ENCODE results near the gene ZNF407. TPM values are rescaled to one million over a fixed set of nuclear protein-coding genes. Genes with fewer than 3 reads are reported as not detected.
"Not testable (repeated sequence)": the region's sequence is repeated elsewhere in the genome, so short reads cannot be mapped to it uniquely, and the experiment has no call there.

ZNF407 gene
- total RNA-seq, 1 donor from 2014 or later, result 9.0 TPM

GRCh38 chr18:75100832-75101630, 503.4 kb downstream of the ZNF407 start:
- Mint-ChIP-seq H3K4me3 (no peak overlapping the region), H3K27me3 (ENCODE audit: insufficient read depth, low read depth) (no peaks in the 10 kb centered on the region), H3K4me1 (peaks cover 3% of the 10 kb centered on the region), H3K27ac (no peak overlapping the region), H3K9me3 (peaks cover 11% of the 10 kb centered on the region), H3K36me3 (no peaks in the 10 kb centered on the region)
- Histone ChIP-seq H3K4me3 (no peak overlapping the region), H4K20me1 (ENCODE audit: low read depth) (no peaks in the 10 kb centered on the region), H3K9me3 (ENCODE audit: low read depth) (no peaks in the 10 kb centered on the region), H3K79me2 (ENCODE audit: low read depth) (no peaks in the 10 kb centered on the region), H3F3A (ENCODE audit: low read depth) (no peaks in the 10 kb centered on the region), H3K27me3 (no peaks in the 10 kb centered on the region), H3K9ac (no peak overlapping the region), H3K27ac (no peak overlapping the region), H3K36me3 (no peaks in the 10 kb centered on the region), H2AFZ (replicated peaks) (no peak overlapping the region), H3K4me2 (no peak overlapping the region), H3K4me1 (no peaks in the 10 kb centered on the region)
- TF ChIP-seq EZH2 (IDR thresholded peaks at IDR 0.05), result no peak
- TF ChIP-seq EZH2phosphoT487 (IDR thresholded peaks at IDR 0.05), result no peak
- no peak for TF ChIP-seq CTCF (IDR thresholded peaks at IDR 0.05)
- DNase-seq (ENCODE audit: low spot score), result no peak

GRCh38 chr18:75101916-75102315, 504.2 kb downstream of the ZNF407 start:
- H2AFZ ChIP-seq (replicated peaks), result no peak overlapping the region
- no peaks in the 10 kb centered on the region for H3K9me3 ChIP-seq (ENCODE audit: low read depth)
- no peak overlapping the region for H3K4me2 ChIP-seq
- no peaks in the 10 kb centered on the region for H3K36me3 ChIP-seq
- no peak overlapping the region for H3K9ac ChIP-seq
- Mint-ChIP-seq H3K27me3 (ENCODE audit: insufficient read depth, low read depth) (no peaks in the 10 kb centered on the region), H3K36me3 (no peaks in the 10 kb centered on the region), H3K9me3 (peaks cover 11% of the 10 kb centered on the region), H3K4me1 (peaks cover 3% of the 10 kb centered on the region), H3K27ac (no peak overlapping the region), H3K4me3 (no peak overlapping the region)
- no peak for TF ChIP-seq CTCF (IDR thresholded peaks at IDR 0.05)
- TF ChIP-seq EZH2 (IDR thresholded peaks at IDR 0.05), result no peak
- H3K4me3 ChIP-seq, result no peak overlapping the region
- DNase-seq (ENCODE audit: low spot score), result no peak
- no peaks in the 10 kb centered on the region for H3K4me1 ChIP-seq
- no peak overlapping the region for H3K27ac ChIP-seq
- no peaks in the 10 kb centered on the region for H4K20me1 ChIP-seq (ENCODE audit: low read depth)
- no peaks in the 10 kb centered on the region for H3K79me2 ChIP-seq (ENCODE audit: low read depth)
- H3K27me3 ChIP-seq, result no peaks in the 10 kb centered on the region
- H3F3A ChIP-seq (ENCODE audit: low read depth), result no peaks in the 10 kb centered on the region

GRCh38 chr18:75104029-75104428, 506.4 kb downstream of the ZNF407 start:
- not testable (repeated sequence) for H3K79me2 ChIP-seq (ENCODE audit: low read depth); H3K9ac ChIP-seq; H4K20me1 ChIP-seq (ENCODE audit: low read depth); H3K27me3 Mint-ChIP-seq (ENCODE audit: insufficient read depth, low read depth); H3K4me1 Mint-ChIP-seq; H3K27ac Mint-ChIP-seq; H3K4me3 ChIP-seq; H3K9me3 Mint-ChIP-seq; H3K27me3 ChIP-seq; H3K4me1 ChIP-seq; DNase-seq (ENCODE audit: low spot score); H3K36me3 Mint-ChIP-seq; H3F3A ChIP-seq (ENCODE audit: low read depth); H3K4me3 Mint-ChIP-seq; H2AFZ ChIP-seq (replicated peaks); H3K27ac ChIP-seq; H3K4me2 ChIP-seq; H3K9me3 ChIP-seq (ENCODE audit: low read depth); H3K36me3 ChIP-seq

- H3K9me3 Mint-ChIP-seq, result peaks cover 10% of the 10 kb centered on the region
These were observed 506.8 kb downstream of the ZNF407 start for GRCh38 chr18:75104483-75104882.

More at GRCh38 chr18:75104483-75104882, 506.8 kb downstream of the ZNF407 start:
- H3K4me3 ChIP-seq, result no peak overlapping the region
- H3K9ac ChIP-seq, result no peak overlapping the region
- DNase-seq (ENCODE audit: low spot score), result no peak
- no peak overlapping the region for H2AFZ ChIP-seq (replicated peaks)
- H3K27ac ChIP-seq, result no peak overlapping the region
- Mint-ChIP-seq H3K27me3 (ENCODE audit: insufficient read depth, low read depth) (no peaks in the 10 kb centered on the region), H3K4me3 (no peak overlapping the region), H3K4me1 (peaks cover 6% of the 10 kb centered on the region), H3K36me3 (no peaks in the 10 kb centered on the region), H3K27ac (no peak overlapping the region)
- H3K27me3 ChIP-seq, result no peaks in the 10 kb centered on the region
- H3K4me2 ChIP-seq, result no peak overlapping the region
- H3F3A ChIP-seq (ENCODE audit: low read depth), result no peaks in the 10 kb centered on the region
- H4K20me1 ChIP-seq (ENCODE audit: low read depth), result no peaks in the 10 kb centered on the region
- no peaks in the 10 kb centered on the region for H3K79me2 ChIP-seq (ENCODE audit: low read depth)
- TF ChIP-seq CTCF (IDR thresholded peaks at IDR 0.05) (no peak), EZH2 (IDR thresholded peaks at IDR 0.05) (no peak), EZH2phosphoT487 (IDR thresholded peaks at IDR 0.05) (no peak)
- no peaks in the 10 kb centered on the region for H3K36me3 ChIP-seq
- H3K4me1 ChIP-seq, result no peaks in the 10 kb centered on the region
- no peaks in the 10 kb centered on the region for H3K9me3 ChIP-seq (ENCODE audit: low read depth)

Data from neural progenitor cell (in vitro differentiated cells).